HG03442 (cell line): ENCODE results near the gene SMARCC2.
A peak's percentile ranks its signal among the peaks of the same experiment; 100 is the strongest.

Experiments used
- ATAC-seq: cut with Tn5 transposase; IDR thresholded peaks from one replicate; pipeline ENCODE4 v1.9.1; 2021; ENCODE audit warnings: mild to moderate bottlenecking, moderate library complexity; ENCODE audit not compliant: unreplicated experiment

The SMARCC2 gene

DNA sequence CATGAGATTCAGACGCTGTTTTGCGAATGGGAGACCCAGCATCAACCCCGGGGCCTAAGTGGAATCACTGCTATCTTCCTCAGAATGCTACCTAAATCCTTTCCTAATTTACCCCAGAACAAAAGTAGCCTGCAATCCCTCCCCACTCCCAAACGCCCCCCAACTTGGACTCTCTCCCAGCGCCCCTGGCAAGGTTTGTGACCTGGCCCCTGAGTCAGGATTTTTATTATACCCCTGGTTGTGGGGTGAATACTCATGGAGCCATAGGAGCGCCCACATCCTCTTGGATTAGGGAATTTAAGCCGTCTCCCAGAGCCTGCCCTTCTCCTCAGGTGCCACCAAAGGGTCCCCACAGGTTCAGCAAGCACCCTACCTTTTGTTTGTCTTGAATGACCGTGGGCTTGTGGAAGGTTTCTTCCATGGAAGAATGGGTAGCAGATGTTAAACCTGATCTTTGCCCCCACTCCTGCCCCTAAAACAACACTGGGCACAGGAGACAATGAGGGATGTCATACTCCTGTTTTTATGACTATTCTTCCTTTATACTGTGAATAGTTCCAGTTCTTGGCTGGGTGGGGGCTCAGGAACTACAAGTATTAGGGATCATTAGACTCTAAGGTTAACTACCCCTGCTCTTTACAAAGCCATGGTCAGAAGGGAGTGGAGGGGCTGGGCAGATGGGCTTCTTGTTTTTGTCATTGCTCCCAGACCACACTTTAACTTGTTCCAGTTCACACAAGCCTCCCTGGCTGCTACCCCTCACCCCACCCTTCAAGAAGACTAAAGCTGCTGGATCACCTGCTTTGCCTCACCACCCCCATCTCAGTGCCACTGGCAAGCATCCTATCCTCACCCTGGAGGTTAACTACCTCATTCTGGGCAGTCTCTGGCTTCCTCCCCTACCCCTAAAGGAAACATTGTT is 36.3 kb downstream of the SMARCC2 start:
- no peak for ATAC-seq

DNA sequence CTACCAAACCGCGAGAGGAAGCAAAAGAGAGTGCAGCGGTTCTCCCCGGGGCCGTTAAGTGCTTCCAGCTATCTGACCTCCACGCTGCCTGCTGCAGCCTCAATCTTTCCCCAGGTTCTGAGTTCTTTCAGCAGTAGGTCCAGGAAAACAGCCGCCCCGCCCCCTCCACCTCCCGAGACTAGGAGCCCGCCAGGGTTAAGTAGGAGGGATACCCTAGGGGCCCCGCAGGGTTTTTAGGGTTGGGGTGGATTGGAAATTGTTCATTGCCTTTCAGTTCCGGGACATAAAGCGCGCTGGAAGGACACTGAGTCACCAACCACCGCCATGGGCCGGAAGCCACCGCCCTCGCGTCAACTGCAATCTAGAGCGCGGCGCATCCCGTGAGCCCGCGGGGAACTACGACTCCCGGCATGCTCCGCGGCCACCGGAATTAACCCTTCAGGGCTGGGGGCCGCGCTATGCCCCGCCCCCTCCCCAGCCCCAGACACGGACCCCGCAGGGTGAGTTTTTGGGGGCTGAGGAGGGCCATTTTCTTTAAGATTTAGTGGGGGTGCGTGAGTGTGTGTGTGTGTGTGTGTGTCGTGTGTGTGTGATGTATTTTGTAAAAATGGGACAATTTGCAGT is 37.0 kb downstream of the SMARCC2 start, which contains the start of gene MYL6B:
MYL6B (plus strand) TSS at position 456 of the 624 bp plus-strand sequence. CDS start 1,332 bp downstream, outside the sequence.
- peak; percentile 79 for ATAC-seq

DNA sequence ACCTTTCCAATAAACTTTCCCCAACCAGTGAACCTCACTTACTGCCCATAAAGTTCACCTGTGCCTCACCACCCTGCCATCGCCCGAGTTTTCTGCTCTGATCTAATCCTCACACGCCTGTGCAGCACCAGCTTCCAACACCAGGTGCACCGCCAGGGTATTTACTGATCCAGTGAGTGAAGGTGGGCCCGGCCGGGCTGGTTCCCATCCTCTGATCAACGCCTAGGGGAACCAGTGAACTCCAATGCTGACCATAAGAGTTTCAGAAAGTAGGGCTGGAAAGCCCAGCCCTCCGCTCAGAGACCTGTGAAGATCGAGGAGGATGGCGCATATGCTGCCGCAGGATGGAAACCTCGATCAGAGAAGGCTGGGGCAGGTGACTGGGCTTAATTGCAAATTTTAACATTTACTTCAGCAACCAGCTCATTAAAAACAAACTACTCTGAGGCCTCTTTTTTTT is 37.6 kb downstream of the SMARCC2 start:
- ATAC-seq, result peak; percentile 58

DNA sequence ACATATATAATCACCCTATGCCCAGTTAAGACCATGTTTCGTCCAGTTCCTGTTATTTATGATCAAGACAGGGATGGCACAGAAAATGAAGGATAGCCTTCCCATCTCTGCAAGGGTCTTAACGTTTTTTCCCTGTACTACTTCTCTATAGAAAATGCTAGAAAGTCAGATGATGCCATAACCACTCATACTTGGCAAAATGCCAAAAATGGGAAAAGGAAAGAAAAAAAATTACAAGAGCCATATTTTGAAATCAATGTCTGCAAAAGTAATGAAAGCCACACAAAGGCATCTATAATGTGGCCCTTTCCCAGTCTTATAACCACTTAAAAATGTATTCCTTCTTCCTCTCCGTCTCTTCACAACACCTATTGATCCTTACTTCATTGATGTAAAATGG is 38.7 kb downstream of the SMARCC2 start:
- no peak for ATAC-seq

DNA sequence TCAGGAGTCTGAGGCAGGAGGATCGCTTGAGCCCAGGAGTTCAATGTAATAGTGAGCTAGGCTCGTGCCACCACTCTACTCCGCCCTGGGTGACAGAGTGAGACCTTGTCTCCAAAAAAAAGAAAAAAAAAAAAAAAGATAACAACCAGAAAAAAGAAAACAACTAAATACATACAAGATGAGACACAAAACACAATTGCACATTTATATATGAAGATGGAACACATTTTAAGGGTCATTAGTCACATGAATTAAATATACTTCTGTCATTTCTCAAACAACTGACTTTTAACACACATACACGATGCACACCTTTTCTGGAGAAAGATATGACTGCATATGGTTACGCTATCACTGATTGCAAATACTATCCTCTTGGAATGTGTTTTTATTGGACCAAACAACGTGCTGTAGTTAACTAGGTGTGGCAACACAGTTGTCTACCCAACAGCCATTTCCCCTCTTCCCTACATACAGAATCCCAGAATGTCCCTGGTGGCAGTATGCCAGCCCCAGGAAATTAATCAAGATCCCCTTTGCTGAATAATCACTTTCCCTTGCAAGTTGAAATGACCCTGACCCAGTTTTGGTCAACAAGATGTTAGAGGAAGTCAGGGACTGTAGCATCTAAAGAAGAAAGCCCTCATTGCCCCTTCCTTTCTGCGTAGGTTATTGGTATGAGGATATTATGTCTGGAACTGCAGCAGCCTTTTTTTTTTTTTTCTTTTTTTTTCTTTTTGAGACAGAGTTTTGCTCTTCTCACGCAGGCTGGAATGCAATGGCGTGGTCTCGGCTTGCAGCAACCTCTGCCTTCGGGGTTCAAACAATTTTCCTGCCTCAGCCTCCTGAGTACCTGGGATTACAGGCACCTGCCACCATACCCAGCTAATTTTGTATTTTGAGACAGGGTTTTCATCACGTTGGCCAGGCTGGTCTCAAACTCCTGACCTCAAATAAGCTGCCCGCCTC is 42.5 kb downstream of the SMARCC2 start:
- ATAC-seq, result no peak

DNA sequence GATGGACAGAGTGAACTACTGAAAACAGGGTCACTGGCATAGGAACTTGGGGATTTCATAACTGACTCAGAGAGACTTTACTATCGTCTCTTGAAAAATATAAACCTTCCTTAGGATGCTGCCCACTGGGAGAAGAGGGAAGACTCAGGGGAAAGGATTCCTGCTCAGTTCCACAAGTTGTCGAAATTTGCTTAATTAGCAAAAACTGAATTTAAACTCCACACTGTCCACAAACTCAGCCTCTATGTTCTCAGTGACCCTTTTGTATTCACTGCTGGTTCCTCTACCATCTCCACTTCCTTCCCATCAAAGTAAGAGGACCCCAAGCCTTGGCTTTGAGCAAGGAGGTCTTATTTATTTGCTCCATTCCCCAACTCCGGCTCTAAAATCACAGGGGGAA is 44.1 kb downstream of the SMARCC2 start:
- no peak for ATAC-seq

DNA sequence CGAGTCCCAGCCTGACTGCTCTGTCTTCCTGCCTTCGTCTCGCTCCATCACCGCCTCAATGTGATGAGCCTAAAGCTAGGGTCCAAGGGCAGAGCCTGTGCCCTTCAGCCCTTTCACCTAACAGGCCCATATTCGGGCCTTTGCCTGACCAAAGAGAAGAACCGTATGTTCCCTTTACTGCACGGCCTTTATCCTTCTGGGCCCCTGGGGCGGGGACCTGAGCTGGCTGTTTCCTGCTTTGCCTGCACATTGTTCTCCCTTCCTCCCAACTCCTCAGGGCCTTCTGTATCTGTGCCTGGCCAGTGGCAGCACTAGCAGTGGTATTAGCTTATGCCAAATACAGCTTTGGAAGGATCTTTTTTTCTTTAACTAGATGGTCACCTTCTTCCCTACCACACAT is 45.4 kb downstream of the SMARCC2 start:
- ATAC-seq, result no peak

DNA sequence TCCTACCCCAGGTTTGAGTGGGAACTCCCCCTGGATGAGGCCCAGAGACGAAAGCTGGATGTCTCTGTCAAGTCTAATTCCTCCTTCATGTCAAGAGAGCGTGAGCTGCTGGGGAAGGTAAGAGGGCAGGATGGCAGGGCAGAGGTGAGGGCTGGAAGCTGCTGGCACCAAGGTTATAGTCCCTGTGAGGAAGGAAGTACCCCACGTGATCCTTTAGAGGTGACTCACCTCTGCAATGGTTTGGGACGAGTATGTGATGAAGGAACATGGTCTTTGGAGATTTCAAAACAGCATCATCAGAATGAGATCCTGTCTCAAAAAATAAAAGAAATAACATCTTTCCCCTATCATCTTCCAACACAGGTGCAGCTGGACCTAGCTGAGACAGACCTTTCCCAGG is 46.1 kb downstream of the SMARCC2 start:
- ATAC-seq, result no peak

DNA sequence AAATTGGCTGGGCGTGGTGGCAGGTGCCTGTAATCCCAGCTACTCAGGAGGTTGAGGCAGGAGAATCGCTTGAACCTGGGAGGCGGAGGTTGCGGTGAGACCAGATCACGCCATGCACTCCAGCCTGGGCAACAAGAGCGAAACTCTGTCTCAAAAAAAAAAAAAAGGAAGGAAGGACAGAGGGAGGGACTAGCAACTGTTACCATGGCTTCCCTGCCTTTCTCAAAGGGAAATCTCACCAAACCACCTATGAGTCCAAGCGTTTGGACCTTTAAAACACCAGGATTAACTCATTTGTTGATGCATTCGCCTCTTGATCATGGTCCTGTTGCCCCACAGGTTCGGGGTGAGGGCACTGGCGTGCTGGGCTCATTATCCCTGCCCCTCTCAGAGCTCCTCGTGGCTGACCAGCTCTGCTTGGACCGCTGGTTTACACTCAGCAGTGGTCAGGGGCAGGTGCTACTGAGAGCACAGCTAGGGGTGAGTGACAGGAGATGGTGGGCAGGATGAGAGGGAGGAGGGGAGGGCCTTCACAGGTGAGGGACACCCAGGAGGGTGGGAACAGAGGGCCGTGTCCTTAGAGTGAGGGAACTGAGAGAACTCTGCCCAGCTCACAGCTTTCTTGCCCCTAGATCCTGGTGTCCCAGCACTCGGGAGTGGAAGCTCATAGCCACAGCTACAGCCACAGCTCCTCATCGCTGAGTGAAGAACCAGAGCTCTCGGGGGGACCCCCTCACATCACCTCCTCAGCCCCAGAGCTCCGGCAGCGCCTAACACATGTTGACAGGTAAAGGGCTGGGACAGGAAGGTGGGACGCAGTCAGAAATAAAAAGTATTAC is 47.1 kb downstream of the SMARCC2 start:
- no peak for ATAC-seq

DNA sequence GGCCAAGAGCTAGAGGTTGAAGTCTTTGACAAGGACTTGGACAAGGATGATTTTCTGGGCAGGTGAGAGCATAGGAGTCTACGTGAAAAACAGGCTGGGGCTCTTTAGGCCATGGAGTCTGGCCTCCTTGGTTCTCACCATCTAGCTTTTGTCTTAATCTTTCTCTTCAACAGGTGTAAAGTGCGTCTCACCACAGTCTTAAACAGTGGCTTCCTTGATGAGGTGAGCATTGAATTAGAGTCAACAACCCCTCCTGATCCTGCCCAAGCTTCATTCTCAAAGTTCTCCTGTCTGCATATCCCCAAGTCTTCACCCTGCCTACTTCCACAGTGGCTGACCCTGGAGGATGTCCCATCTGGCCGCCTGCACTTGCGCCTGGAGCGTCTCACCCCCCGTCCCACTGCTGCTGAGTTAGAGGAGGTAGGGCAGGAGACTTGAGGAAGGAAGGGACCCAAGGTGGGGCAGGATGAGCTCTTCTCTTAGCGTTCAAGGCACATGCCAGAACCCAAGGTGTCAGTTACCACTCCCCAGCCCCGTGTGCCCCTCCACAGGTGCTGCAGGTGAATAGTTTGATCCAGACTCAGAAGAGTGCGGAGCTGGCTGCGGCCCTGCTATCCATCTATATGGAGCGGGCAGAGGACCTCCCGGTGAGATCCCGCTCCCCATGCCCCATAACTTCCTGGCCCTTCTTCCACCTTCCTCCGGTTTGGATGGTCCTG is 51.3 kb downstream of the SMARCC2 start:
- ATAC-seq, result no peak

DNA sequence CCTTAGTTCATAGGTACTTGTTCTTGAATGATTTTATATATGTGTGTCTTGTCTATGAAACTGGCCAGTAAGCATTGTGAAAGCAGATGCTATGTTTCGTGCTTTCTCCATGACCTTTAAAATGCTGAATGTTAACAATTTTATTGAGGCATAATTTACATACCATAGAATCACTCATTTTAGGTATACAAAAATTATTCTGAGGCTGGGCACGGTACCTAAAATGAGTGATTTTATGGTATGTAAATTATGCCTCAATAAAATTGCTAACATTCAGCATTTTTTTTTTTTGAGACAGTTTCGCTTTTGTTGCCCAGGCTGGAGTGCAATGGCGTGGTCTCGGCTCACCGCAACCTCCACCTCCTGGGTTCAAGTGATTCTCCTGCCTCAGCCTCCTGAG is 54.4 kb downstream of the SMARCC2 start:
- no peak for ATAC-seq

DNA sequence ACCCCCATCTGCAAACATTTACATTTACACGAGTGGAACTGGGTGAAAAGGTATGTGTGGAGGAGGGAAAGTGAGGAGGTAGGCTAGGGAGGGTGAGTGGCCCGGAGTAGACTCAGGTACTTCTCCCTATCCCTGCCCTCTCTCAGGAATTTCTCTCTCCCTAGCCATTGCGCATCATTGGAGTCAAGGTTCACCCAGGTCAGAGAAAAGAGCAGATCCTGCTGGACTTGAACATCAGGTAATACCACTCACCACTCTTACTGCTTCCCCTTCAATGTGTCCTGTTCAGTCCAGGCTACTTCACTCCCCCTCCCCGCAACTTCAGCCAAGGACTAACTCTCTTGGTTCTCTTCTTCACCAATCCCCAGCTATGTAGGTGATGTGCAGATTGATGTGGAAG is 58.4 kb downstream of the SMARCC2 start:
- no peak for ATAC-seq

DNA sequence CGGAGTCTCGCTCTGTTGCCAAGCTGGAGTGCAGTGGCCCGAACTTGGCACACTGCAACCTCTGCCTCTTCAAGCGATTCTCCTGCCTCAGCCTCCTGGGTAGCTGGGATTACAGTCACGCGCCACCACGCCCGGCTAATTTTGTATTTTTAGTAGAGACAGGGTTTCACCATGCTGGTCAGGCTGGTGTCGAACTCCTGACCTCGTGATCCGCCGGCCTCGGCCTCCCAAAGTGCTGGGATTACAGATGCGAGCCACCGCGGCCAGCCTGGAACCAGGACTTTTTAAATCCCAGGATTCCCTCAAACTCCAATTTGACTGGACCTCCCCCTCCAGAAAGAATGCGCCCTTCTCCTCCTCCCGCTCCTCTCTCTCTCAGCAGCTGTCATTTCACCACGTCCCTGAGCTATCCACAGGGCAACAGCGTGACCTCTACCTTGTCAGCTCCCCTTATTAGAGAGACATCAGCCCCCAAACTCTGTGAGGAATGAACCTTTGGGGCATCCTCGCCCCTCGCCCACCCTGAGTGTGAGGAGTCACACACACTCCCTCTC is 59.3 kb downstream of the SMARCC2 start:
- no peak for ATAC-seq

DNA sequence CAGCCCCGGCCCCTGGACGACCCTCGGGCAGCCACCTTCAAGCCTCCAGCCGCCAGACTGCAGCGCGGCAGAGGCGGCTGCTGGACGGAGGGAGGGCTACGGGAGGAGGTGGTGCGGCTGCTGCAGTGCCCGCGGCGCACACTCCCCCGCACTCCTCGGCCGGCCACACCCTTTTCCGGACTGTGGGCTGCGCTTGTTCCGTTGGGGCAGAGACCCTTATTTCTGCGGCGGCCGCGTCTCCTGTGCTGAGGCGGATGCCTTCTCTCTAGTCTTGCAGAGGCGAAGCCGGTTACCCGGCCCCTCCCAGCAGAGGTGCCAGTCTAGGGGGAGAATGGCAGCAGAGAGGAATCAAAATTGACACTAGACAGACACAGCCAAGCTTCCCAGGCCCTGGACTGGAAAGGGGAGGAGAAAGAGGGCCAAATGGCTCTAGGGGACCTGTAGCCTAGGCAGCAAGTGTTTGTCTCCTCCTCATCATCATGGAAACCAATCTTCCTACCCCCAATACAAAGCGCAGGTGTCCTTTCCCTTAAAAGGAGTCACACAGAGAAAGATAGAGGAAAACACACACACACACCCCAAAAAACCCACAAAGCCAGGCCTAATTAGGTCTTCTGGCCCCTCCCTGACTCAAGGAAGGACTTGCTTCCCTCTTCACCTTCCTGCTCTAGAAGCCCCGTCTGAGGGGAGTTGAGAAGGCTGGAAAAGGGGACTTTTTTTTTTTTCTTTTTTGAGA is 59.9 kb downstream of the SMARCC2 start:
- no peak for ATAC-seq

DNA sequence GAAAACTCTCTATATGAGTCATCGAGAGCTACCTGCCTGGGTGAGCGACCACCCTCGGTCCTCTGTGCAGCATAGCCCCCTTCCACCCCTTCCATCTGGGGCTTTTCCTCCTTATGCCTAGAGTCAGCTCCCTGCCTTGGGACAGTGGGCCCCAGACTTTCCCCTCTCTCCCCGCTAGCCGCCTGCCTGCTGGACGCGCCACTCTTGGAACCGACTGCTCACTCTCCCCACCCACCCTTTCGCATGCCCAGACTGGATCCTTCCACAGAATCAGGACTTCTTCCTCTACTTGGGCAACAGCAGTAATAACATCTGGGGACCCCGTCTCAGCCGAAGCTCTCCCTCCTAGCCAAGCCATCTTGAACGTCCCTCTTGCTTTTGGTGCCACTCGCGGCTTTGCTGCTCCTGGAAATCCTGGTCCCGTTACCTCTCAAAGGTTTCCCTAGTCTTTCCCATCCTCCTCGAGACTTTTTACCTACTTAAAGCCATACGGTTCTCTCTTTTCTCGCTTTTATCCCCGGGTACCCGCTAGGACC is 60.5 kb downstream of the SMARCC2 start:
- ATAC-seq, result no peak

DNA sequence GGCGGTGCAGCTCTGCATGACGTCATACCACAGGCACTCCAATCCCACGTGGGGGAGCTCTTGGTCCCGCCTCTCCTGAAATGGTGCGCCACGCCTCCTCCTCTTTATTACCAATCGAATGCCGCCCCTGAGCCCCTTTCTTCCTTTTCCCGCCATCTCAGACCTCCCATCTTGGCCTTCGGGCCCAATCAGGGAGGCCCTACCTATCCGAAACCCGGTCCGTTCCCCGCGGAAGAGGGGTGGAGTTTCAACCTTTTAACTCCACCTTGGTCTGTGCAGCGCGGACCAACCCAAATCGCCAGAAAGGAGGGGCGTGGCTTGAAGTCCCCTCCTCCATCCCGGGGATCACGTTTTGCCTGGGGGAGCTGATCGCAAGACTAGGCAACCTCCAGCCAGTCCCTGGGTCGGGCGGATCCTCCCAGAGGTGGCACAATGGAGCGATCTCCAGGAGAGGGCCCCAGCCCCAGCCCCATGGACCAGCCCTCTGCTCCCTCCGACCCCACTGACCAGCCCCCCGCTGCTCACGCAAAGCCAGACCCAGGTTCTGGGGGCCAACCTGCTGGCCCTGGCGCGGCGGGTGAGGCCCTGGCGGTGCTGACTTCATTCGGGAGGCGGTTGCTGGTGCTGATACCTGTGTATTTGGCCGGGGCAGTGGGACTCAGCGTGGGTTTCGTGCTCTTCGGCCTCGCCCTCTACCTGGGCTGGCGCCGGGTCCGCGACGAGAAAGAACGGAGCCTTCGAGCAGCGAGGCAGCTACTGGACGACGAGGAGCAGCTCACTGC is 61.2 kb downstream of the SMARCC2 start, which contains the start of gene ESYT1:
ESYT1 (plus strand) TSS at position 380 of the 782 bp plus-strand sequence; CDS start at position 433, 53 bp downstream.
- peak; percentile 90 for ATAC-seq

DNA sequence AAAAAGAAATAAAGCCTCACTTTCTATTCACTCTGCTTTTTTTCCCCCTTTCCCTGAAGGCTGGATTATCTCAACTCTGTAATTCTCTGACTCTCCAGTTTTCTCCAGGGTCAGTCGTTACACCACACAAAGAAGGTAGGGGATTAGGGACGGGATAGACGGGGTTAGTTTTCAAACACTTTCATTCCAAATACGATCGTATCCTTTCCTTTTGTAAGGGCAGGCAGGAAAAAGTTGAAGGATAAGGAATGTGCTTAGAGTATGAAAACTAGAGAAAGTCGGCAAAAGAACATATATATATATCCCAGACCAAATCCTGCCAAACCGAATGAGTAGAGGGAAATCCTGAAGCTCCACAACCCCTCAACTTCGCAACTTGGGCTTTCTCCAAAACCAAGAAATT is 61.8 kb downstream of the SMARCC2 start:
- ATAC-seq, result no peak
